Peyer's patch (tissue), 4 donors: ENCODE data around the gene KRT80.

Experiments used
- POLR2A ChIP-seq, 2 donors: fragments of 450-650 bp; IDR thresholded peaks; one replicate each; pipeline ENCODE4 v1.5.1; 2017; ENCODE audit warnings: antibody characterized with exemption in 2 of 2, mild to moderate bottlenecking in 2 of 2, moderate library complexity in 2 of 2
- TF ChIP-seq, protein P1 (sequence below), 6 experiments: fragments of 450-650 bp in 4 of 6; fragments of 200-600 bp in 2 of 6; sonication (generic) in 1 of 6; IDR thresholded peaks; one replicate each; pipeline ENCODE4 v1.5.1; 2017 to 2019; ENCODE audit warnings: antibody characterized with exemption in 6 of 6, mild to moderate bottlenecking in 3 of 6, moderate library complexity in 1 of 6

DNA sequence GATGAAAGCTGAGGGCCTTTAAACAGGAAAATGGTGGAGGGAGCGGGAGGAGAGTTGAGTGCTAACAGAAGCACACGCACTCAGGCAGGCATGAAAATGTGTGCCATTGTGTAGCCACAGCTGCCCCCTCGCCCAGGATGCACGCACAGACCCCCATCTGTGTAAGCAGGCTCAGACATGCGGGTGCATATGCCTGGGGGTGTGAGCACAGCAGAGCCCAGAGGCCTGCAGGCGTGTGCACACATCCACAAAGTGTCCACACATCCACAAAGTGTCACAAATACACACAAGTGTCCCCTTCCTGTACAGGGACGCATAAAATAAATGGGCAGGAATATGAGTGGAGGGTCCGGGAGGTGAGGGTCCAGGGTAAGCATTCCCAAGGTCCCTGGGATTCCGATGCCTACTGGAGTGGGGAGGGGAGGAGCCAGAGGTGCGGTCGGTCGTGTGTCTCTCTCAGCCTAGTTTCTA lies 40.4 kb upstream of the KRT80 start:
- TF ChIP-seq, protein P1, sequence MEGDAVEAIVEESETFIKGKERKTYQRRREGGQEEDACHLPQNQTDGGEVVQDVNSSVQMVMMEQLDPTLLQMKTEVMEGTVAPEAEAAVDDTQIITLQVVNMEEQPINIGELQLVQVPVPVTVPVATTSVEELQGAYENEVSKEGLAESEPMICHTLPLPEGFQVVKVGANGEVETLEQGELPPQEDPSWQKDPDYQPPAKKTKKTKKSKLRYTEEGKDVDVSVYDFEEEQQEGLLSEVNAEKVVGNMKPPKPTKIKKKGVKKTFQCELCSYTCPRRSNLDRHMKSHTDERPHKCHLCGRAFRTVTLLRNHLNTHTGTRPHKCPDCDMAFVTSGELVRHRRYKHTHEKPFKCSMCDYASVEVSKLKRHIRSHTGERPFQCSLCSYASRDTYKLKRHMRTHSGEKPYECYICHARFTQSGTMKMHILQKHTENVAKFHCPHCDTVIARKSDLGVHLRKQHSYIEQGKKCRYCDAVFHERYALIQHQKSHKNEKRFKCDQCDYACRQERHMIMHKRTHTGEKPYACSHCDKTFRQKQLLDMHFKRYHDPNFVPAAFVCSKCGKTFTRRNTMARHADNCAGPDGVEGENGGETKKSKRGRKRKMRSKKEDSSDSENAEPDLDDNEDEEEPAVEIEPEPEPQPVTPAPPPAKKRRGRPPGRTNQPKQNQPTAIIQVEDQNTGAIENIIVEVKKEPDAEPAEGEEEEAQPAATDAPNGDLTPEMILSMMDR (IDR thresholded peaks at IDR 0.05) = no peak
- no peak for TF ChIP-seq POLR2A (IDR thresholded peaks at IDR 0.05)
